Measurements from ENCODE around the gene SSBP3. TPM values are rescaled to one million over a fixed set of nuclear protein-coding genes. Genes with fewer than 3 reads are reported as not detected.

SSBP3 gene
- total RNA-seq, 1 experiment from 2014 or later = 115 TPM

DNA sequence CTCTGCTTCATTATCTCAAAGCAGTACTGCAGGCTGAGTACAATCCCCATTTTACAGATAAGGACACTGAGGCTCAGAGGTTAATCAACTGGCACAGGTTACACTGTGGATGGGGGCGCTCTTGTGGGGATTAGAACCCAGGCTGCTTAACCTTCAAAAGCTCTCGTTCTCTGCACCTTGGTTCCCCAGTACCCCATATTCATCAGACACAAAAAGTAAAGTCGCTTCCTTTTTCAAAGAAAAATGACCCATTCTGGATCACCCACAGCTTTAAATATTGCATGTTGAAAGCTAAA is 20.5 kb downstream of the SSBP3 start:
- H3K27ac Mint-ChIP-seq = peak overlapping the region; percentile 20; the same call in 1 of the 2 replicates
- TF ChIP-seq GTF2I (CRISPR knock-in tag; conservative IDR thresholded peaks at IDR 0.05) = 0 out of 2 replicates have a peak, but pooled peaks have one; percentile 49
- TF ChIP-seq EMX1 (CRISPR knock-in tag; IDR thresholded peaks at IDR 0.05) = no peak
- H3K4me3 Mint-ChIP-seq = no peak overlapping the region
- H3K9me3 Mint-ChIP-seq = no peaks in the 10 kb centered on the region
- ChIA-PET CTCF (interaction anchor here (1.2 to 1.8 kb wide), 3 partner anchors 76 to 158 kb away, joined by 3 to 7 read pairs (median 4); no protein-coding TSS in a partner anchor), POLR2A (interaction anchor here (1.2 to 1.5 kb wide), 2 partner anchors 11 to 18 kb away, joined by 3 to 9 read pairs; no protein-coding TSS in a partner anchor)
- ATAC-seq = no peak
- H3K36me3 Mint-ChIP-seq = peaks cover 15% of the 10 kb centered on the region
- H3K4me1 Mint-ChIP-seq = peaks cover 42% of the 10 kb centered on the region
- DNase-seq (ENCODE audit: low spot score) = no peak
- H3K27me3 Mint-ChIP-seq (ENCODE audit: low read depth) = no peaks in the 10 kb centered on the region

DNA sequence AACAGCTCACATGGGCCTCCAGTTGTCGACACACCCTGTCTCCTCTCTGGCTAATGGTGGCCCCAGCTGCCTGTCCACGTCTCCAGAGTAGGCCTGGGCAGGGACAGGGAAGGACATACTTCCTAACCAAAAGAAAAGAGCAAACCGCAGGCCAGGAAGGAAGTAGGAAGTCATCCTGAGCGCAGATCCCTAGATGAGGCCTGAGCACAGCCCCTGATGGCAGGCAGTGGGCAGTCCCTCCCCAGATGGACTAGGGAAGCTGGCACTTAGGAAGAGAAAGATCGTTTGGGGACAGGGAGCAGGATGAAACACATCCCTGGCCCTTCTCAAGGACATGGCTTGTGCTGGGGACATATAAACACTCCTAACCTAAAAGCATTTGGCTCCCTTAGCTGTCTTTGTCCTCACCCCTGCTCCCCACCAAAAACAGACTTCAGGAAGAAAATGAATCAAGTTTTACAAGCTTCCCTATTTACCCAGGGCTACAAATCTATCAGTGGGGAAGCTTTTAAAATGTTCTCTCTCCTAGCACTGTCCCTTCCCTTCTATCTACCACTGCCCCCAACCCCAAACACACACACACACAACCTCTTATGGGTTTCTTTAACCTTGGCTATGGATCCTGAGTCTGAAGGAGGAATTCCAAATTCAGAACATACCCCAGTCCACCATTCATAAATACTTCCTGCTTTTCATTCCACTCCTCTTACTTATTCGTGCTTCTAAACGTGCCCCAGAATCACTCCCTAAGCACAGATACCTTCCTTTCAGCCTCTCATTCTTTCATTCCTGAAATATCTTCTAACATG is 21.1 kb downstream of the SSBP3 start:
- POLR2A ChIA-PET = no interaction called here
- H3K36me3 Mint-ChIP-seq = peaks cover 10% of the 10 kb centered on the region
- peak overlapping the region; percentile 40 for H3K27ac Mint-ChIP-seq
- no peak for DNase-seq (ENCODE audit: low spot score)
- H3K4me3 Mint-ChIP-seq = no peak overlapping the region
- H3K27me3 Mint-ChIP-seq (ENCODE audit: low read depth) = no peaks in the 10 kb centered on the region
- H3K4me1 Mint-ChIP-seq = peaks cover 47% of the 10 kb centered on the region
- CTCF ChIA-PET = interaction anchor here (0.7 to 1.8 kb wide), 3 partner anchors 75 to 113 kb away, joined by 3 to 7 read pairs (median 4); no protein-coding TSS in a partner anchor
- TF ChIP-seq, protein P1, sequence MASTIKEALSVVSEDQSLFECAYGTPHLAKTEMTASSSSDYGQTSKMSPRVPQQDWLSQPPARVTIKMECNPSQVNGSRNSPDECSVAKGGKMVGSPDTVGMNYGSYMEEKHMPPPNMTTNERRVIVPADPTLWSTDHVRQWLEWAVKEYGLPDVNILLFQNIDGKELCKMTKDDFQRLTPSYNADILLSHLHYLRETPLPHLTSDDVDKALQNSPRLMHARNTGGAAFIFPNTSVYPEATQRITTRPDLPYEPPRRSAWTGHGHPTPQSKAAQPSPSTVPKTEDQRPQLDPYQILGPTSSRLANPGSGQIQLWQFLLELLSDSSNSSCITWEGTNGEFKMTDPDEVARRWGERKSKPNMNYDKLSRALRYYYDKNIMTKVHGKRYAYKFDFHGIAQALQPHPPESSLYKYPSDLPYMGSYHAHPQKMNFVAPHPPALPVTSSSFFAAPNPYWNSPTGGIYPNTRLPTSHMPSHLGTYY (CRISPR knock-in tag; IDR thresholded peaks at IDR 0.05) = no peak
- TF ChIP-seq, protein P2, sequence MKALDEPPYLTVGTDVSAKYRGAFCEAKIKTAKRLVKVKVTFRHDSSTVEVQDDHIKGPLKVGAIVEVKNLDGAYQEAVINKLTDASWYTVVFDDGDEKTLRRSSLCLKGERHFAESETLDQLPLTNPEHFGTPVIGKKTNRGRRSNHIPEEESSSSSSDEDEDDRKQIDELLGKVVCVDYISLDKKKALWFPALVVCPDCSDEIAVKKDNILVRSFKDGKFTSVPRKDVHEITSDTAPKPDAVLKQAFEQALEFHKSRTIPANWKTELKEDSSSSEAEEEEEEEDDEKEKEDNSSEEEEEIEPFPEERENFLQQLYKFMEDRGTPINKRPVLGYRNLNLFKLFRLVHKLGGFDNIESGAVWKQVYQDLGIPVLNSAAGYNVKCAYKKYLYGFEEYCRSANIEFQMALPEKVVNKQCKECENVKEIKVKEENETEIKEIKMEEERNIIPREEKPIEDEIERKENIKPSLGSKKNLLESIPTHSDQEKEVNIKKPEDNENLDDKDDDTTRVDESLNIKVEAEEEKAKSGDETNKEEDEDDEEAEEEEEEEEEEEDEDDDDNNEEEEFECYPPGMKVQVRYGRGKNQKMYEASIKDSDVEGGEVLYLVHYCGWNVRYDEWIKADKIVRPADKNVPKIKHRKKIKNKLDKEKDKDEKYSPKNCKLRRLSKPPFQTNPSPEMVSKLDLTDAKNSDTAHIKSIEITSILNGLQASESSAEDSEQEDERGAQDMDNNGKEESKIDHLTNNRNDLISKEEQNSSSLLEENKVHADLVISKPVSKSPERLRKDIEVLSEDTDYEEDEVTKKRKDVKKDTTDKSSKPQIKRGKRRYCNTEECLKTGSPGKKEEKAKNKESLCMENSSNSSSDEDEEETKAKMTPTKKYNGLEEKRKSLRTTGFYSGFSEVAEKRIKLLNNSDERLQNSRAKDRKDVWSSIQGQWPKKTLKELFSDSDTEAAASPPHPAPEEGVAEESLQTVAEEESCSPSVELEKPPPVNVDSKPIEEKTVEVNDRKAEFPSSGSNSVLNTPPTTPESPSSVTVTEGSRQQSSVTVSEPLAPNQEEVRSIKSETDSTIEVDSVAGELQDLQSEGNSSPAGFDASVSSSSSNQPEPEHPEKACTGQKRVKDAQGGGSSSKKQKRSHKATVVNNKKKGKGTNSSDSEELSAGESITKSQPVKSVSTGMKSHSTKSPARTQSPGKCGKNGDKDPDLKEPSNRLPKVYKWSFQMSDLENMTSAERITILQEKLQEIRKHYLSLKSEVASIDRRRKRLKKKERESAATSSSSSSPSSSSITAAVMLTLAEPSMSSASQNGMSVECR (CRISPR knock-in tag; IDR thresholded peaks at IDR 0.05; ENCODE audit: borderline replicate concordance) = no peak
- TF ChIP-seq, protein P3, sequence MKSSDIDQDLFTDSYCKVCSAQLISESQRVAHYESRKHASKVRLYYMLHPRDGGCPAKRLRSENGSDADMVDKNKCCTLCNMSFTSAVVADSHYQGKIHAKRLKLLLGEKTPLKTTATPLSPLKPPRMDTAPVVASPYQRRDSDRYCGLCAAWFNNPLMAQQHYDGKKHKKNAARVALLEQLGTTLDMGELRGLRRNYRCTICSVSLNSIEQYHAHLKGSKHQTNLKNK (CRISPR knock-in tag; IDR thresholded peaks at IDR 0.05) = no peak
- TF ChIP-seq, protein P4, sequence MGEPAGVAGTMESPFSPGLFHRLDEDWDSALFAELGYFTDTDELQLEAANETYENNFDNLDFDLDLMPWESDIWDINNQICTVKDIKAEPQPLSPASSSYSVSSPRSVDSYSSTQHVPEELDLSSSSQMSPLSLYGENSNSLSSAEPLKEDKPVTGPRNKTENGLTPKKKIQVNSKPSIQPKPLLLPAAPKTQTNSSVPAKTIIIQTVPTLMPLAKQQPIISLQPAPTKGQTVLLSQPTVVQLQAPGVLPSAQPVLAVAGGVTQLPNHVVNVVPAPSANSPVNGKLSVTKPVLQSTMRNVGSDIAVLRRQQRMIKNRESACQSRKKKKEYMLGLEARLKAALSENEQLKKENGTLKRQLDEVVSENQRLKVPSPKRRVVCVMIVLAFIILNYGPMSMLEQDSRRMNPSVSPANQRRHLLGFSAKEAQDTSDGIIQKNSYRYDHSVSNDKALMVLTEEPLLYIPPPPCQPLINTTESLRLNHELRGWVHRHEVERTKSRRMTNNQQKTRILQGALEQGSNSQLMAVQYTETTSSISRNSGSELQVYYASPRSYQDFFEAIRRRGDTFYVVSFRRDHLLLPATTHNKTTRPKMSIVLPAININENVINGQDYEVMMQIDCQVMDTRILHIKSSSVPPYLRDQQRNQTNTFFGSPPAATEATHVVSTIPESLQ (CRISPR knock-in tag; IDR thresholded peaks at IDR 0.05) = no peak
- TF ChIP-seq ETV6 (CRISPR knock-in tag; IDR thresholded peaks at IDR 0.05) (no peak), ZNF416 (CRISPR knock-in tag; IDR thresholded peaks at IDR 0.05) (no peak), ZNF423 (CRISPR knock-in tag; IDR thresholded peaks at IDR 0.05) (no peak), CBFB (CRISPR knock-in tag; IDR thresholded peaks at IDR 0.05; ENCODE audit: low read depth) (no peak), FOXP1 (CRISPR knock-in tag; IDR thresholded peaks at IDR 0.05; ENCODE audit: borderline replicate concordance) (no peak)
- TF ChIP-seq, protein P5, sequence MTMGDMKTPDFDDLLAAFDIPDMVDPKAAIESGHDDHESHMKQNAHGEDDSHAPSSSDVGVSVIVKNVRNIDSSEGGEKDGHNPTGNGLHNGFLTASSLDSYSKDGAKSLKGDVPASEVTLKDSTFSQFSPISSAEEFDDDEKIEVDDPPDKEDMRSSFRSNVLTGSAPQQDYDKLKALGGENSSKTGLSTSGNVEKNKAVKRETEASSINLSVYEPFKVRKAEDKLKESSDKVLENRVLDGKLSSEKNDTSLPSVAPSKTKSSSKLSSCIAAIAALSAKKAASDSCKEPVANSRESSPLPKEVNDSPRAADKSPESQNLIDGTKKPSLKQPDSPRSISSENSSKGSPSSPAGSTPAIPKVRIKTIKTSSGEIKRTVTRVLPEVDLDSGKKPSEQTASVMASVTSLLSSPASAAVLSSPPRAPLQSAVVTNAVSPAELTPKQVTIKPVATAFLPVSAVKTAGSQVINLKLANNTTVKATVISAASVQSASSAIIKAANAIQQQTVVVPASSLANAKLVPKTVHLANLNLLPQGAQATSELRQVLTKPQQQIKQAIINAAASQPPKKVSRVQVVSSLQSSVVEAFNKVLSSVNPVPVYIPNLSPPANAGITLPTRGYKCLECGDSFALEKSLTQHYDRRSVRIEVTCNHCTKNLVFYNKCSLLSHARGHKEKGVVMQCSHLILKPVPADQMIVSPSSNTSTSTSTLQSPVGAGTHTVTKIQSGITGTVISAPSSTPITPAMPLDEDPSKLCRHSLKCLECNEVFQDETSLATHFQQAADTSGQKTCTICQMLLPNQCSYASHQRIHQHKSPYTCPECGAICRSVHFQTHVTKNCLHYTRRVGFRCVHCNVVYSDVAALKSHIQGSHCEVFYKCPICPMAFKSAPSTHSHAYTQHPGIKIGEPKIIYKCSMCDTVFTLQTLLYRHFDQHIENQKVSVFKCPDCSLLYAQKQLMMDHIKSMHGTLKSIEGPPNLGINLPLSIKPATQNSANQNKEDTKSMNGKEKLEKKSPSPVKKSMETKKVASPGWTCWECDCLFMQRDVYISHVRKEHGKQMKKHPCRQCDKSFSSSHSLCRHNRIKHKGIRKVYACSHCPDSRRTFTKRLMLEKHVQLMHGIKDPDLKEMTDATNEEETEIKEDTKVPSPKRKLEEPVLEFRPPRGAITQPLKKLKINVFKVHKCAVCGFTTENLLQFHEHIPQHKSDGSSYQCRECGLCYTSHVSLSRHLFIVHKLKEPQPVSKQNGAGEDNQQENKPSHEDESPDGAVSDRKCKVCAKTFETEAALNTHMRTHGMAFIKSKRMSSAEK (CRISPR knock-in tag; IDR thresholded peaks at IDR 0.05; ENCODE audit: borderline replicate concordance) = no peak
- no peaks in the 10 kb centered on the region for H3K9me3 Mint-ChIP-seq
- no peak for ATAC-seq

Measured in WTC11 (cell line).